Measurements from ENCODE around the gene KCTD14.
"Not testable (repeated sequence)": the region's sequence is repeated elsewhere in the genome, so short reads cannot be mapped to it uniquely, and the experiment has no call there.

The KCTD14 gene

GRCh38 chr11:78045851-78046485, 22.9 kb upstream of the KCTD14 start:
- DNase-seq: peak; percentile 80

DNA sequence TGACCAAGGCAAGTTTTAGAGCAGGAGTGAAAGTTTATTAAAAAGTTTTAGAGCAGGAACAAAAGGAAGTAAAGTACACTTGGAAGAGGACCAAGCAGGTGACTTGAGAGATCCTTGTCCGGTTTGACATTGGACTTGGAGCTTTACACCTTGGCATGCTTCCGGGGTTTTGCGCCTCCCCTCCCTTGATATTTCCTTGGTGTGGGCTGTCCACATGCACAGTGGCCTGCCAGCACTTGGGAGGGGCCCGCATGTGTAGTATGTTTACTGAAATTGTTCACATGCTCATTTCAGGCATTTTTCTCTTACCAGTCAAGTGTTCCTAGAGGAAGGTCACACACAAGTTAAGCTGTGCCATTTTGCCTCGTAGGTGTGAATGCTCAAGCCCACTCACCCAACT, 21.6 kb upstream of the KCTD14 start:
- DNase-seq: no peak

GRCh38 chr11:78041843-78042440, 18.9 kb upstream of the KCTD14 start:
- no peak for DNase-seq

GRCh38 chr11:78041380-78041719, 18.3 kb upstream of the KCTD14 start:
- not testable (repeated sequence) for DNase-seq

DNA sequence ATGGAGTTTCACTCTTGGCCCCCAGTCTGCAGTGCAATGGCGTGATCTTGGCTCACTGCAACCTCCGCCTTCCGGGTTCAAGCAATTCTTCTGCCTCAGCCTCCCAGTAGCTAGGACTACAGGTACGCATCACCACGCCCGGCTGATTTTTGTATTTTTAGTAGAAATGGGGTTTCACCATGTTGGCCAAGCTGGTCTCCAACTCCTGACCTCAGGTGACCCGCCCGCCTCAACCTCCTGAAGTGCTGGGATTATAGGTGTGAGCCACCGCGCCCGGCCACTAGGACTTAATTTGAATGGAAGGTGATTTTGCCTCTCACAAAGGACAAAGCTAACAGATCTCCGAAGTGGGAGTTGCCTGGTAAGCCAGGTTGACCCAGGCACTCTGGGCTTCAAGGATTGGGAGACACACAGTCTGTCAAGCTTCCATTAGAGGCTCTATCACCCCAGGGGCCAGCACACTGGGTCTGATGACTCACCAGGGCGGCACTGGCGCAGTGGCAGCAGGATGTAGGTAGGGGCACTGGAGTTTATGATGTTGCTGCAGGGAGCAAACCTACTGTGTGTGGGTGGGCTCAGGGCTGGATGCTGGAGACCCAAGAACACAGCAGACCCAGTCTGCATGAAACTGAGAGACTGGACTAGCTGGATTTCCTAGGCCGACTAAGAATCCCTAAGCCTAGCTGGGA, 17.8 kb upstream of the KCTD14 start:
- no peak for DNase-seq

- peak; percentile 83 for DNase-seq
Measured at GRCh38 chr11:78039919-78040671, 17.0 kb upstream of the KCTD14 start.

GRCh38 chr11:78039391-78039918, 16.4 kb upstream of the KCTD14 start:
- peak; percentile 61 for DNase-seq

DNA sequence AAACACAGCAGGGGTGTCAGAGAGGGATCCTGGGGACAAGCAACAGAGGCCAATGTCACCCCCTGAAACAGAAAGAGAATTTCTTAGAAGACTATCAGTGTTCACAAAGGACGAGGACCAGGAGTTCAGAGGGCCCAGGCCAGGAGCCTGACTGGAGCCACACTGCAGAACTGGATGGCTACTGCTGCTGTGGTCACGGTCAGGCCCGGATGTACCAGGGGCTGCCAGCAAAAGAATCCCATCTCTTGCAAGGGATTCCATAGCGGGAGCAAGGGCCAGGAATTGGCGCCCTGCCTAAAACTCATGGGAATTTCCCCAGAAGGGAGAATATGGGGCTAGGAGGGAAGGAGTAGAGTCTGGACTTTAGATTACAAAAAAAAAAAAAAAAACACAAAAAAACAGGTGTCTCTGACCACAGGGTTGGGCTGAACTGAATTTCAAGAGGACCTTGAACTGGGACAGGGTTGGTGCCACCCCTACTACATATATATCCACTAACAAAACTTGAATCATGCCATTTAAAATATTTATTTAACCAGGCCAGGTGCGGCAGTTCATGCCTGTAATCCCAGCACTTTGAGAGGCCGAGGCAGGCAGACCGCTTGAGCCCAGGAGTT, 15.7 kb upstream of the KCTD14 start:
- DNase-seq: no peak

- no peak for DNase-seq
Measured at GRCh38 chr11:78037825-78038620, 14.9 kb upstream of the KCTD14 start.

DNA sequence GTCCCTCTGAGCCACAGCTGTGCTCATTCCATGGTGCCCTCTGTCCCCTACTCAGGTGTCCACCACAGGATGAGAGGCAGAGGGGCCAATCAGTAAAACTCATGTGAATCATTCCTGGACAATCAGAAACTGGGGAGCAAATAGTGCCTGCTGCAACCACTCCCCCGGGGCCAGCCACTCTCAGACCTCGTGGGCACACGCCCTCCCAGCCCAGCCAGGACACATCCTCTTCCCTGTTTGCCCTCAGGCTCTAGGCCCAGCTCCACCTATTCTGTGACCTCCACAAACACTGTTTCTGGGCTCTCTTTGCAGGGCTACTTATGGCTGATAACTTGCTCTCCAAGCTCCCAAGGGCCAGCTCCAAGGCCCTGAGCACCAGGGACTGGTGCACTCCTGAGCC, 14.0 kb upstream of the KCTD14 start:
- DNase-seq: no peak

- DNase-seq: no peak
Measured at GRCh38 chr11:78036313-78036712, 13.2 kb upstream of the KCTD14 start.

DNA sequence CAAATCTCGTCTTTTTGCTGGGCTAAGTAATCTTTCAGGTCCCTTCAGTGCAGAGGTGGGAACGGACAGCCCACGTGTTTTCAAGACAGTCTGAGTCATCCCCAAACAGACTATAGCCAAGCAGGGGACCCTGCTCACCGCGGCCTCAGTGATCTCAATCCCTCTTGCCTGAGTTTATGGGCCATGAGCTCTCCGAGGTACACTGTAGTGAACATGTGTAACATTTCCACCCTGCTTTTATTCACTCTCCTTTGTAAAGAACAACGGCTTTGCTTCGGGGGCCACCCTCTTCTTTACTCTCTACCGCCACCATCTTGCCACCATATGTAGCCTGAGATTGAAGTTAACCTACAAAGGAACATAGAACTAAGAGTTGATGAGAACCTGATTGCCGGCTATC, 11.5 kb upstream of the KCTD14 start:
- DNase-seq: no peak

DNA sequence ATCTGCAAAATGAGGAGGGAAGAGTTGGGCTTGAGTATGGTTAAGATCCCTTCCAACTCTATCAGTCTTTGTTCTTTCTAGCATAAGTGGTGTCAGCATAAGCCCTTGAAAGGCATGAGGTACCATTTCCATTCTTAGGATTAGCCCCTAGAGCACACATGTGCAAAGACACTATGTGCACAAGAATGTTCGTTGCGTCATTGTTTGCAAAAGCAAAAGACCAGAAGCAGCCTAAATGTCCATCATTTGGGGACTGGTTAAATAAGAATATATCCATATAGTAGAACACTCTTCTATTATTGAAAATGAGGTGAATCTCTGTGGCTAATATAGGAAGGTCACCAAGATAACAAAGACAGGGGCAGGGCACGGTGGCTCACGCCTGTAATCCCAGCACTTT, 10.0 kb upstream of the KCTD14 start:
- DNase-seq: no peak

- peak; percentile 38 for DNase-seq
Measured at GRCh38 chr11:78032090-78032489, 9.0 kb upstream of the KCTD14 start.

GRCh38 chr11:78031629-78032028, 8.6 kb upstream of the KCTD14 start:
- DNase-seq: no peak

GRCh38 chr11:78030429-78031325, 7.6 kb upstream of the KCTD14 start:
- DNase-seq: peak; percentile 99

GRCh38 chr11:78028423-78028822, 5.3 kb upstream of the KCTD14 start:
- DNase-seq: not testable (repeated sequence)

DNA sequence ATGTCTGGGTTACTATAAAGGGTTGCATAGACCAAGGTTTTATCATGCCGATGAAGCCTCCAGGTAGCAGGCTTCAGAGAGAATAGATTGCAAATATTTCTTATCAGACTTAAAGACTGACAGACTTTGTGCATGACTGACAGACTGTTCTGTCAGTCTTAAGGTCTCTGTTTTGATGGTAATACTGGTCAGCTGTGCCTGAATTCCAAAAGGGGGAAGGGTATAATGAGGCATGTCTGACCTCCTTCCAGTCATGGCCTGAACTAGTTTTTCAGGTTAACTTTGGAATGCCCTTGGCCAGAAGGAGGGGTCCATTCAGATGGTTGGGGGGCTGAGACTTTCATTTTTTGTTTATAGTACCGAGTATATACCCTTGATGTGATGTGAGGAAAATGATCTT, 4.7 kb upstream of the KCTD14 start:
- DNase-seq: no peak

DNA sequence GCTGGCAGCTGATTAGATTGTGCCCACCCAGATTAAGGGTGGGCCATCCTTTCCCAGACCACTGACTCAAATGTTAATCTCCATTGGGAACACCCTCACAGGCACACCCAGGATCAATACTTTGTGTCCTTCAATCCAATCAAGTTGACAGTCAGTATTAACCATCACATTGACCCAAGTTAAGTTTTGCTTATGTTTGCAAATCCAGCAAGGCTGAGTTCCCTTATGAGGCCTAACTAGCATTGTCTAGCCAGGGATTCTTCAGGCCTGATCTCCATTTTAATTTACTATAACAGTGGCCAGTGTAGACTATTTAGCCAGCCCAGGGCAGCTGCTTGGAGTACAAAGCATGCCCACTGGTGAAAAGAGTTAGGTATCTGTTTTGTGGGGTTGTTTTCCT, 2.3 kb upstream of the KCTD14 start:
- no peak for DNase-seq

DNA sequence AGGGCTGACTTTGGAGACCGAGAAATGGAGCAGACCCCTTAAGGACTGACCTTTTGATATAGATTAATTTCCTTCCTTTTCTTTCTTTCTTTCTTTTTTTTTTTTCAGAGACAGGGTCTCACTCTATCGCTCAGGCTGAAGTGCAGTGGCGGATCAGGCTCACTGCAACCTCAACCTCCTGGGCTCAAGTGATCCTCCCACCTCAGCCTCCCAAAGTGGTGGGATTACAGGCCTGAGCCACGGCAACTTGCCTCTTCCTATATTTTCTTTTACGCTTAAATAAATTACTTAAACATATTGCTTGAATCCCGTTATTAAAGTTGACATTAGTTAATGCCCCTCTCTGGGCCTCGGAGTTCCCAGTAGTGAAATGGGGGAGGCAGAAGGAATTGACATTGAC, 350 bp upstream of the KCTD14 start:
- DNase-seq: no peak

DNA sequence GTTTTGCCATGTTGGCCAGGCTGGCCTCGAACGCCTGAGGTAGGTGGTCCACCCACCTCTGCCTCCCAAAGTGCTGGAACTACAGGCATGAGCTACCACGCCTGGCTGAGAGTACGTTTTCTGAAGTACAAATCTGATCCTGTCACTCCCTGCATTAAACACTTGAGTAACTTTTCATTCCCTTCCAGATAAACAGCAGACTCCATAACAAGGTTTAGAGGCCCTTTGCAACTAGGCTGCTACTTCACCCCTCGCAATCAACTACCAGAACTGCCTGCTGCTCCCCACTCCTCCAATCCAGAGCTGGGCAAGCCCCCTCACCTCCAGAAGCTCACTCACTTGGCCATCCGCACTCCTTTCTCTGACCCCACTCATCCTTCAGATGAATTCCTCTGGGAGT, 1.5 kb downstream of the KCTD14 start:
- DNase-seq: no peak
